K562 (cell line): Measurements from ENCODE around the gene SLC7A8. TPM values are rescaled to one million over a fixed set of nuclear protein-coding genes. Genes with fewer than 3 reads are reported as not detected.

Source experiments
- ATAC-seq: fragments of 200-7000 bp; cut with Tn5 transposase; 3 replicates; pipeline ENCODE4 v1.9.1; 2020; ENCODE audit warnings: moderate library complexity
- BruUV-seq: library from RNA; stranded (reverse); fragments of 400-500 nt; replicated peaks from 2 replicates; lab custom pipeline; 2021; lab: Mats Ljungman, UMichigan
- CTCF ChIA-PET: fragments of 300-600 bp; formaldehyde crosslinking; extraction: SDS; loops from one replicate; lab custom pipeline; 2021; ENCODE audit warnings: low intra/inter-chr PET ratio; lab: Yijun Ruan, JAX
- POLR2A ChIA-PET: fragments of 300-600, 350-650 bp; sonication (Branson Sonifier 250); formaldehyde crosslinking; extraction: SDS; loops from one replicate; lab custom pipeline; 2021; ENCODE audit warnings: antibody characterized with exemption, inconsistent platforms; lab: Yijun Ruan, JAX
- DNase-seq, 4 experiments: peaks; one replicate each; pipeline versions ENCODE4 v3.0.0 to v3.0.0-alpha.2; 2011 to 2018; ENCODE audit warnings: low spot score in 3 of 4, mixed read lengths in 3 of 4; ENCODE audit errors: extremely low read depth in 1 of 4
- FAIRE-seq: peaks from 2 replicates; lab custom pipeline; 2011; peaks lifted over from hg19 to GRCh38; lab: Jason Lieb, UNC
- H2AFZ ChIP-seq: 2 replicates; pipeline ENCODE4 v1.6.0; 2011; ENCODE audit warnings: low read depth, low read length, control low read depth, inconsistent platforms
- H3K27ac ChIP-seq: fragments of 200-600 bp; 3 replicates; pipeline ENCODE4 v1.8.0; 2011; ENCODE audit warnings: low read depth, mild to moderate bottlenecking, control low read depth, inconsistent platforms, low read length, moderate library complexity, mixed read lengths; ENCODE audit errors: extremely low read depth
- H3K27me3 ChIP-seq, 2 experiments: fragments of 300-600 bp in 1 of 2; 2 replicates in 1 of 2; 3 replicates in 1 of 2; pipeline versions ENCODE4 v1.6.0 to v1.8.0; 2011; ENCODE audit warnings: inconsistent platforms in 2 of 2, low read length in 2 of 2, mild to moderate bottlenecking in 1 of 2, mixed read lengths in 1 of 2, moderate library complexity in 1 of 2; ENCODE audit not compliant: control insufficient read depth in 2 of 2, insufficient read depth in 2 of 2
- H3K36me3 ChIP-seq: fragments of 300-600 bp; 3 replicates; pipeline ENCODE4 v1.8.0; 2011; ENCODE audit warnings: mild to moderate bottlenecking, low read length, inconsistent platforms; ENCODE audit not compliant: control insufficient read depth, insufficient read depth
- H3K4me1 ChIP-seq, 2 experiments: fragments of 200-600 bp in 1 of 2; replicated peaks in 1 of 2; 2 replicates in 1 of 2; 3 replicates in 1 of 2; pipeline versions ENCODE4 v1.5.1 to v1.8.0; 2011; ENCODE audit warnings: inconsistent platforms in 2 of 2, low read length in 2 of 2, mild to moderate bottlenecking in 1 of 2, mixed read lengths in 1 of 2, moderate library complexity in 1 of 2; ENCODE audit not compliant: control insufficient read depth in 2 of 2, insufficient read depth in 2 of 2
- H3K4me2 ChIP-seq: 2 replicates; pipeline ENCODE4 v1.6.1; 2011; ENCODE audit warnings: low read length, control low read depth, inconsistent platforms, mixed read lengths; ENCODE audit not compliant: insufficient read depth
- H3K4me3 ChIP-seq: fragments of 200-600 bp; sonication (generic), shearing (Covaris generic); 2 replicates; pipeline ENCODE4 v1.5.1; 2016; ENCODE audit warnings: control low read depth, inconsistent platforms
- H3K79me2 ChIP-seq: fragments of 200-600 bp; 3 replicates; pipeline ENCODE4 v1.8.0; 2011; ENCODE audit warnings: low read length, inconsistent platforms; ENCODE audit not compliant: control insufficient read depth, insufficient read depth
- H3K9ac ChIP-seq, 2 experiments: 2 replicates each; pipeline versions ENCODE4 v1.6.0 to v1.6.1; 2011; ENCODE audit warnings: low read depth in 2 of 2, low read length in 2 of 2, control low read depth in 1 of 2, inconsistent platforms in 1 of 2, mild to moderate bottlenecking in 1 of 2, mixed read lengths in 1 of 2; ENCODE audit not compliant: insufficient read depth in 1 of 2
- H3K9me1 ChIP-seq: one replicate; pipeline ENCODE4 v1.6.0; 2011; ENCODE audit warnings: inconsistent platforms, mild to moderate bottlenecking, low read length, moderate library complexity; ENCODE audit not compliant: control insufficient read depth, insufficient read depth
- H3K9me3 ChIP-seq: replicated peaks from 2 replicates; pipeline ENCODE4 v1.5.1; 2011; ENCODE audit warnings: low read depth, low read length, inconsistent platforms; ENCODE audit not compliant: control insufficient read depth, insufficient read depth
- H4K20me1 ChIP-seq: replicated peaks from 2 replicates; pipeline ENCODE4 v1.6.1; 2011; ENCODE audit warnings: low read length, inconsistent platforms, mixed read lengths; ENCODE audit not compliant: control insufficient read depth, insufficient read depth
- MEIS2 ChIP-seq: fragments of 450-650 bp; IDR thresholded peaks from 2 replicates; pipeline ENCODE4 v1.6.1; 2014; ENCODE audit warnings: mild to moderate bottlenecking; ENCODE audit not compliant: partially characterized antibody
- PML ChIP-seq: IDR thresholded peaks from 2 replicates; pipeline ENCODE4 v1.6.1; 2012; ENCODE audit warnings: low read length, inconsistent platforms
- PRPF4 ChIP-seq: fragments of 200-400 bp; formaldehyde crosslinking; IDR thresholded peaks from one replicate; pipeline ENCODE4 v1.6.1; 2017; ENCODE audit warnings: low read length, low read depth, mild to moderate bottlenecking; ENCODE audit not compliant: insufficient read depth, poor library complexity, severe bottlenecking
- TOE1 ChIP-seq, 2 experiments: fragments of 450-650 bp in 1 of 2; sonication (generic) in 1 of 2; formaldehyde crosslinking in 1 of 2; IDR thresholded peaks; 2 replicates each; pipeline versions ENCODE4 v1.7.1 to v1.8.0; 2016 to 2022; ENCODE audit warnings: borderline replicate concordance in 2 of 2, mild to moderate bottlenecking in 2 of 2, antibody characterized with exemption in 1 of 2, inconsistent platforms in 1 of 2, low read depth in 1 of 2, missing genetic modification reagents in 1 of 2, moderate library complexity in 1 of 2
- XRCC4 ChIP-seq: IDR thresholded peaks from one replicate; pipeline ENCODE4 v1.6.1; 2011; ENCODE audit not compliant: insufficient read depth, insufficient read length; ENCODE audit errors: extremely low read depth
- WGBS: fragments of 100-300 bp; shearing (Covaris generic); methylation state at CpG from one replicate; pipeline ENCODE4 v1.1.6; 2016; ENCODE audit warnings: low coverage, mixed read lengths; ENCODE audit not compliant: insufficient coverage; ENCODE audit errors: missing lambda C conversion rate; 5-methylcytosine and 5-hydroxymethylcytosine counted together
- in situ Hi-C: fragments of 300-500 bp; cut with MboI; formaldehyde crosslinking; loops from 4 replicates; pipeline ENCODE4 v1.15.0; 2018; ENCODE audit warnings: inconsistent platforms, mixed read lengths
- intact Hi-C: fragments of 100-400 bp; cut with micrococcal nuclease; formaldehyde crosslinking; loops from 2 replicates; pipeline ENCODE4 v1.14.2; 2022
- polyA plus RNA-seq, 8 experiments: library from polyadenylated mRNA; depleted of rRNA in 4 of 8; stranded (reverse) in 5 of 8; unstranded in 3 of 8; fragments of >200 nt; fragmentation: Nextera tagmentation in 2 of 8; fragmentation: Illumina TruSeq in 1 of 8; extraction: Ambion mirVana in 2 of 8; extraction: Trizol in 1 of 8; gene quantifications; 2 replicates each; pipeline versions ENCODE4 v1.2.1 to v1.2.3, GENCODE V29; 2011 to 2014; ENCODE audit warnings: inconsistent platforms in 1 of 8, missing spikeins in 1 of 8
- total RNA-seq, 7 experiments: library from RNA; depleted of rRNA in 6 of 7; stranded (reverse); fragments of >200 nt in 6 of 7; fragmentation: Illumina TruSeq in 2 of 7; extraction: Trizol in 2 of 7; gene quantifications; 2 replicates each; pipeline versions ENCODE4 v1.2.1 to v1.2.3, GENCODE V29; 2011 to 2021; ENCODE audit warnings: low replicate concordance in 1 of 7
- TF ChIP-seq, protein P1 (sequence below): fragments of 450-650 bp; formaldehyde crosslinking; IDR thresholded peaks from 2 replicates; pipeline ENCODE4 v1.4.0; 2020; ENCODE audit warnings: mild to moderate bottlenecking, mixed read lengths
- TF ChIP-seq, protein P2 (sequence below): fragments of 250-450 bp; sonication (Bioruptor Pico); IDR thresholded peaks from 2 replicates; pipeline ENCODE4 v1.4.0; 2020; ENCODE audit warnings: borderline replicate concordance
- TF ChIP-seq, protein P3 (sequence below): fragments of 450-650 bp; formaldehyde crosslinking; conservative IDR thresholded peaks from 2 replicates; pipeline ENCODE4 v1.4.0; 2022; ENCODE audit warnings: mild to moderate bottlenecking, missing genetic modification characterization
- TF ChIP-seq, protein P4 (sequence below), 2 experiments: IDR thresholded peaks in 1 of 2; conservative IDR thresholded peaks in 1 of 2; 2 replicates each; pipeline ENCODE4 v1.6.1; 2016; ENCODE audit warnings: low read depth in 2 of 2, mild to moderate bottlenecking in 1 of 2, missing compliant biosample characterization in 1 of 2, missing genetic modification characterization in 1 of 2, moderate library complexity in 1 of 2

Gene SLC7A8
- total and polyA plus RNA-seq, 9 of the 15 experiments (the other 6 are each of a cell fraction or from before 2014, with no cell fraction given): 2.0 to 33.0 (median 6.0) TPM

DNA sequence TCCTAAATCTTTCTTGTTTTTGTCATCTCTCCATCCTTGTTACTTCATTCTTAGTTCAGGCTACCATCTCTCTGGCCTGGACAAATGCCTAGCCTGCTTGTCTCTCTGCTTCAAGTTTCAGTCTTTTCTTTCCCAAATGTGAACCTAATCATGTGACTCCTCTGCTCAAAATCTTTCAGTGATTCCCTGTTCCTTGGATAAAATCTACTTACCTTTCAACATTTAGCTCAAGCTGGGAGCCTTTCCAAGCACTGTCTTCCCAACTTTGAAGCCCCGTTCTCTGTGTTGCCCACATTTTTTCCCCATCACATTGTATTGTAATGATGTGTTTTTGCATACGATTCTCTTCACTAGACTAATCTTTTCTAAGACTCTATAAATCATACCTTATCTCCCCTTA, 24.7 kb downstream of the SLC7A8 start:
- no peak overlapping the region for H3K4me3 ChIP-seq
- CTCF ChIA-PET: no interaction called here
- H3K4me1 ChIP-seq: peaks cover 55 to 67% of the 10 kb centered on the region in 2 experiments
- H3K9ac ChIP-seq: no peak overlapping the region
- in situ Hi-C loops: no loop called here
- no peak for DNase-seq
- TF ChIP-seq MEIS2 (peak; percentile 22), PRPF4 (no peak), XRCC4 (no peak), TOE1 (IDR thresholded peaks at IDR 0.05; ENCODE audit: borderline replicate concordance) (0 out of 2 replicates have a peak, but pooled peaks have one; percentile 23), TOE1 (CRISPR knock-in tag; IDR thresholded peaks at IDR 0.05; ENCODE audit: borderline replicate concordance, low read depth) (no peak), PML (no peak)
- TF ChIP-seq, protein P1, sequence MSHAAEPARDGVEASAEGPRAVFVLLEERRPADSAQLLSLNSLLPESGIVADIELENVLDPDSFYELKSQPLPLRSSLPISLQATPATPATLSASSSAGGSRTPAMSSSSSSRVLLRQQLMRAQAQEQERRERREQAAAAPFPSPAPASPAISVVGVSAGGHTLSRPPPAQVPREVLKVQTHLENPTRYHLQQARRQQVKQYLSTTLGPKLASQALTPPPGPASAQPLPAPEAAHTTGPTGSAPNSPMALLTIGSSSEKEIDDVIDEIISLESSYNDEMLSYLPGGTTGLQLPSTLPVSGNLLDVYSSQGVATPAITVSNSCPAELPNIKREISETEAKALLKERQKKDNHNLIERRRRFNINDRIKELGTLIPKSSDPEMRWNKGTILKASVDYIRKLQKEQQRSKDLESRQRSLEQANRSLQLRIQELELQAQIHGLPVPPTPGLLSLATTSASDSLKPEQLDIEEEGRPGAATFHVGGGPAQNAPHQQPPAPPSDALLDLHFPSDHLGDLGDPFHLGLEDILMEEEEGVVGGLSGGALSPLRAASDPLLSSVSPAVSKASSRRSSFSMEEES (CRISPR knock-in tag): peak; percentile 84
- TF ChIP-seq, protein P2, sequence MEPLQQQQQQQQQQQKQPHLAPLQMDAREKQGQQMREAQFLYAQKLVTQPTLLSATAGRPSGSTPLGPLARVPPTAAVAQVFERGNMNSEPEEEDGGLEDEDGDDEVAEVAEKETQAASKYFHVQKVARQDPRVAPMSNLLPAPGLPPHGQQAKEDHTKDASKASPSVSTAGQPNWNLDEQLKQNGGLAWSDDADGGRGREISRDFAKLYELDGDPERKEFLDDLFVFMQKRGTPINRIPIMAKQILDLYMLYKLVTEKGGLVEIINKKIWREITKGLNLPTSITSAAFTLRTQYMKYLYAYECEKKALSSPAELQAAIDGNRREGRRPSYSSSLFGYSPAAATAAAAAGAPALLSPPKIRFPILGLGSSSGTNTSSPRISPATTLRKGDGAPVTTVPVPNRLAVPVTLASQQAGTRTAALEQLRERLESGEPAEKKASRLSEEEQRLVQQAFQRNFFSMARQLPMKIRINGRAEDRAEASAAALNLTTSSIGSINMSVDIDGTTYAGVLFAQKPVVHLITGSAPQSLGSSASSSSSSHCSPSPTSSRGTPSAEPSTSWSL (CRISPR knock-in tag): no peak
- TF ChIP-seq, protein P3, sequence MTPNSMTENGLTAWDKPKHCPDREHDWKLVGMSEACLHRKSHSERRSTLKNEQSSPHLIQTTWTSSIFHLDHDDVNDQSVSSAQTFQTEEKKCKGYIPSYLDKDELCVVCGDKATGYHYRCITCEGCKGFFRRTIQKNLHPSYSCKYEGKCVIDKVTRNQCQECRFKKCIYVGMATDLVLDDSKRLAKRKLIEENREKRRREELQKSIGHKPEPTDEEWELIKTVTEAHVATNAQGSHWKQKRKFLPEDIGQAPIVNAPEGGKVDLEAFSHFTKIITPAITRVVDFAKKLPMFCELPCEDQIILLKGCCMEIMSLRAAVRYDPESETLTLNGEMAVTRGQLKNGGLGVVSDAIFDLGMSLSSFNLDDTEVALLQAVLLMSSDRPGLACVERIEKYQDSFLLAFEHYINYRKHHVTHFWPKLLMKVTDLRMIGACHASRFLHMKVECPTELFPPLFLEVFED (CRISPR knock-in tag): no peak
- TF ChIP-seq, protein P4, sequence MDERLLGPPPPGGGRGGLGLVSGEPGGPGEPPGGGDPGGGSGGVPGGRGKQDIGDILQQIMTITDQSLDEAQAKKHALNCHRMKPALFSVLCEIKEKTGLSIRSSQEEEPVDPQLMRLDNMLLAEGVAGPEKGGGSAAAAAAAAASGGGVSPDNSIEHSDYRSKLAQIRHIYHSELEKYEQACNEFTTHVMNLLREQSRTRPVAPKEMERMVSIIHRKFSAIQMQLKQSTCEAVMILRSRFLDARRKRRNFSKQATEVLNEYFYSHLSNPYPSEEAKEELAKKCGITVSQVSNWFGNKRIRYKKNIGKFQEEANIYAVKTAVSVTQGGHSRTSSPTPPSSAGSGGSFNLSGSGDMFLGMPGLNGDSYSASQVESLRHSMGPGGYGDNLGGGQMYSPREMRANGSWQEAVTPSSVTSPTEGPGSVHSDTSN (CRISPR knock-in tag; IDR thresholded peaks at IDR 0.05; ENCODE audit: low read depth): no peak
- TF ChIP-seq, protein P4 (tag; conservative IDR thresholded peaks at IDR 0.05; ENCODE audit: low read depth): 0 out of 2 replicates have a peak, but pooled peaks have one; percentile 29
- no peak overlapping the region for H3K27ac ChIP-seq
- H3K27me3 ChIP-seq: no peaks in the 10 kb centered on the region
- POLR2A ChIA-PET: interaction anchor here (0.6 to 1.0 kb wide), 2 partner anchors 12 to 21 kb away, joined by 3 to 5 read pairs; no protein-coding TSS in a partner anchor
- no peaks in the 10 kb centered on the region for H4K20me1 ChIP-seq
- H2AFZ ChIP-seq: no peak overlapping the region
- peaks cover 3% of the 10 kb centered on the region; the same call in 2 of the 3 replicates for H3K79me2 ChIP-seq
- H3K4me2 ChIP-seq: no peak overlapping the region
- H3K36me3 ChIP-seq: no peaks in the 10 kb centered on the region
- WGBS: 48% methylated on average over 2 of the region's 2 CpGs
- BruUV-seq: no TSS peak
- H3K9me3 ChIP-seq: no peaks in the 10 kb centered on the region
- ATAC-seq: no peak
- no peak for FAIRE-seq
- no peaks in the 10 kb centered on the region for H3K9me1 ChIP-seq
- intact Hi-C loops: no loop called here
